K562 treated with DMSO at 1 percent for 12 hours (cell line): Measurements from ENCODE around the gene MMP28. TPM values are rescaled to one million over a fixed set of nuclear protein-coding genes. Genes with fewer than 3 reads are reported as not detected.

Source experiments
- total RNA-seq: library from RNA; unstranded; fragments of 300-600 nt; gene quantifications from 2 replicates; pipeline ENCODE4 v1.2.3, GENCODE V29; 2022; ENCODE audit not compliant: insufficient read depth

Gene MMP28
- total RNA-seq, result not detected in 2 replicates

GRCh38 chr17:35795007-35795870 lies at the start of gene MMP28:
Gene MMP28, minus strand, starts transcription at chr17:35795641. Its CDS starts 264 bp downstream, at chr17:35795377.

GRCh38 chr17:35808962-35809854 lies 13.8 kb upstream of the MMP28 start, which contains the start of gene TAF15:
Gene TAF15, plus strand, starts transcription at chr17:35809484. Its CDS starts 86 bp downstream, at chr17:35809570.

GRCh38 chr17:35760587-35760986 lies 34.9 kb downstream of the MMP28 start, which contains the start of gene C17orf50:
Gene C17orf50, plus strand, starts transcription at chr17:35760887. Its CDS starts 55 bp downstream, at chr17:35760942.

GRCh38 chr17:35752945-35753764 lies 42.3 kb downstream of the MMP28 start, which contains the start of gene GAS2L2:
Gene GAS2L2, minus strand, starts transcription at chr17:35753239. Its CDS starts 389 bp downstream, at chr17:35752850.

GRCh38 chr17:35731239-35731916 lies 64.1 kb downstream of the MMP28 start, which contains the start of gene RASL10B:
Gene RASL10B, plus strand, starts transcription at chr17:35731639. Its CDS starts 3,546 bp downstream, at chr17:35735185.

Other genes starting within 250 kb of the MMP28 start
- 0.82 and 3.3 TPM in 2 replicates for gene SLFN14, start 234.8 kb downstream of the MMP28 start, total RNA-seq
- gene PEX12, start 217.1 kb downstream of the MMP28 start, total RNA-seq, result 5.6 and 6.1 TPM in 2 replicates
- 41.9 and 120 TPM in 2 replicates for gene AP2B1, start 208.3 kb downstream of the MMP28 start, total RNA-seq
- gene RASL10B, start 64.0 kb downstream of the MMP28 start, total RNA-seq, result not detected in 2 replicates
- not detected in 2 replicates for gene GAS2L2, start 42.4 kb downstream of the MMP28 start, total RNA-seq
- not detected in 2 replicates for gene C17orf50, start 34.8 kb downstream of the MMP28 start, total RNA-seq
- gene TAF15, start 13.8 kb upstream of the MMP28 start, total RNA-seq, result 64.6 and 167 TPM in 2 replicates
- not detected in 2 replicates for gene HEATR9, start 73.2 kb upstream of the MMP28 start, total RNA-seq
- not detected in 2 replicates for gene CCL5, start 84.7 kb upstream of the MMP28 start, total RNA-seq
- gene RDM1, start 135.1 kb upstream of the MMP28 start, total RNA-seq, result 8.6 and 22.3 TPM in 2 replicates
- gene LYZL6, start 148.1 kb upstream of the MMP28 start, total RNA-seq, result not detected in 2 replicates
- gene CCL16, start 185.9 kb upstream of the MMP28 start, total RNA-seq, result not detected in 2 replicates
- gene CCL14, start 191.1 kb upstream of the MMP28 start, total RNA-seq, result not detected in 2 replicates
- not detected in 2 replicates for gene CCL15, start 205.9 kb upstream of the MMP28 start, total RNA-seq
- gene CCL23, start 222.3 kb upstream of the MMP28 start, total RNA-seq, result not detected in 2 replicates